Transverse colon (tissue), 4 donors: ENCODE results near the gene NCEH1. TPM values are rescaled to one million over a fixed set of nuclear protein-coding genes. Genes with fewer than 3 reads are reported as not detected.

Experiments
- DNase-seq: peaks from one replicate; pipeline ENCODE4 v3.0.0-alpha.2; 2019
- H3K27ac ChIP-seq, 4 donors: fragments of 200-600 bp; sonication (generic); 2 replicates each; pipeline ENCODE4 v1.5.1; 2016 to 2018; ENCODE audit warnings: inconsistent platforms in 4 of 4
- H3K27me3 ChIP-seq: fragments of 200-600 bp; sonication (generic); 2 replicates; pipeline ENCODE4 v1.5.1; 2017; ENCODE audit warnings: inconsistent platforms
- H3K36me3 ChIP-seq, 4 donors: fragments of 200-600 bp; sonication (generic); 2 replicates each; pipeline ENCODE4 v1.5.1; 2017 to 2019; ENCODE audit warnings: inconsistent platforms in 4 of 4
- H3K4me1 ChIP-seq, 4 donors: fragments of 200-600 bp; sonication (generic); 2 replicates each; pipeline ENCODE4 v1.5.1; 2017 to 2020; ENCODE audit warnings: inconsistent platforms in 4 of 4
- H3K4me3 ChIP-seq, 4 donors: fragments of 200-600 bp; sonication (generic); 1 replicate in 1 of 4; 2 replicates in 3 of 4; pipeline versions ENCODE4 v1.5.1 to v1.6.1; 2017 to 2019; ENCODE audit warnings: inconsistent platforms in 4 of 4
- H3K9me3 ChIP-seq, 2 donors: fragments of 200-600 bp; sonication (generic); 2 replicates each; pipeline ENCODE4 v1.5.1; 2017 to 2019; ENCODE audit warnings: inconsistent platforms in 2 of 2
- EP300 ChIP-seq: sonication (generic); formaldehyde crosslinking; IDR thresholded peaks from one replicate; pipeline ENCODE4 v1.6.1; 2017; ENCODE audit warnings: antibody characterized with exemption, low read depth
- POLR2A ChIP-seq: fragments of 450-650 bp; IDR thresholded peaks from one replicate; pipeline ENCODE4 v1.6.1; 2016; ENCODE audit warnings: antibody characterized with exemption, mild to moderate bottlenecking, moderate library complexity
- POLR2AphosphoS5 ChIP-seq, 3 donors: sonication (generic); formaldehyde crosslinking; IDR thresholded peaks; one replicate each; pipeline ENCODE4 v1.6.1; 2016; ENCODE audit warnings: antibody characterized with exemption in 3 of 3
- WGBS, 2 donors: methylation state at CpG; one replicate each; pipeline ENCODE4 v1.1.5; 2018; ENCODE audit warnings: low coverage in 1 of 2; 5-methylcytosine and 5-hydroxymethylcytosine counted together
- in situ Hi-C, 4 donors: fragments of 200-750 bp; cut with MboI; loops; one replicate each; pipeline versions ENCODE4 v1.15.0 to v1.15.1; 2017; ENCODE audit warnings: low sequenced_read_pairs in 3 of 4, low pct_ligation_motif_present in 1 of 4, low pct_unique_long_range_greater_than_20kb in 1 of 4
- intact Hi-C: fragments of 100-400 bp; cut with DNase I; formaldehyde crosslinking; loops from one replicate; pipeline ENCODE4 v1.15.1; 2023; ENCODE audit warnings: low total_unique reads
- total RNA-seq, 4 donors: library from RNA; depleted of rRNA; stranded (reverse); fragments of >200 nt; gene quantifications; one replicate each; pipeline ENCODE4 v1.1.0, GENCODE V29; 2016
- TF ChIP-seq, protein P1 (sequence below), 5 experiments: fragments of 200-600 bp in 3 of 5; fragments of 450-650 bp in 2 of 5; sonication (generic) in 3 of 5; IDR thresholded peaks; 1 replicate in 2 of 5; 2 replicates in 3 of 5; pipeline ENCODE4 v1.5.1; 2016 to 2017; ENCODE audit warnings: antibody characterized with exemption in 5 of 5, inconsistent platforms in 3 of 5, mild to moderate bottlenecking in 2 of 5, moderate library complexity in 1 of 5

The NCEH1 gene
- total RNA-seq, 4 donors from 2014 or later = 2.4 to 88.3 (median 29.3) TPM

GRCh38 chr3:172604895-172605646, 105.8 kb downstream of the NCEH1 start:
- no peaks in the 10 kb centered on the region for H3K27me3 ChIP-seq
- H3K27ac ChIP-seq = no peak overlapping the region
- DNase-seq = no peak
- no peak overlapping the region for H3K4me3 ChIP-seq
- no peaks in the 10 kb centered on the region for H3K9me3 ChIP-seq
- in situ Hi-C loops = no loop called here
- TF ChIP-seq, protein P1, sequence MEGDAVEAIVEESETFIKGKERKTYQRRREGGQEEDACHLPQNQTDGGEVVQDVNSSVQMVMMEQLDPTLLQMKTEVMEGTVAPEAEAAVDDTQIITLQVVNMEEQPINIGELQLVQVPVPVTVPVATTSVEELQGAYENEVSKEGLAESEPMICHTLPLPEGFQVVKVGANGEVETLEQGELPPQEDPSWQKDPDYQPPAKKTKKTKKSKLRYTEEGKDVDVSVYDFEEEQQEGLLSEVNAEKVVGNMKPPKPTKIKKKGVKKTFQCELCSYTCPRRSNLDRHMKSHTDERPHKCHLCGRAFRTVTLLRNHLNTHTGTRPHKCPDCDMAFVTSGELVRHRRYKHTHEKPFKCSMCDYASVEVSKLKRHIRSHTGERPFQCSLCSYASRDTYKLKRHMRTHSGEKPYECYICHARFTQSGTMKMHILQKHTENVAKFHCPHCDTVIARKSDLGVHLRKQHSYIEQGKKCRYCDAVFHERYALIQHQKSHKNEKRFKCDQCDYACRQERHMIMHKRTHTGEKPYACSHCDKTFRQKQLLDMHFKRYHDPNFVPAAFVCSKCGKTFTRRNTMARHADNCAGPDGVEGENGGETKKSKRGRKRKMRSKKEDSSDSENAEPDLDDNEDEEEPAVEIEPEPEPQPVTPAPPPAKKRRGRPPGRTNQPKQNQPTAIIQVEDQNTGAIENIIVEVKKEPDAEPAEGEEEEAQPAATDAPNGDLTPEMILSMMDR (IDR thresholded peaks at IDR 0.05) = no peak
- TF ChIP-seq POLR2A (no peak), EP300 (no peak), POLR2AphosphoS5 (IDR thresholded peaks at IDR 0.05) (no peak)
- H3K4me1 ChIP-seq = peaks cover 0 to 20% (median 4%) of the 10 kb centered on the region in 4 donors
- no peaks in the 10 kb centered on the region for H3K36me3 ChIP-seq
- 95% methylated on average over 3 of the region's 3 CpGs for WGBS, 2 donors
- intact Hi-C loops = no loop called here

GRCh38 chr3:172601066-172601832, 109.6 kb downstream of the NCEH1 start:
- in situ Hi-C loops (no loop called here), intact Hi-C loops (no loop called here)
- DNase-seq = no peak
- 40 to 72% methylated on average over 3 of the region's 3 CpGs for WGBS, 2 donors
- H3K27me3 ChIP-seq = no peaks in the 10 kb centered on the region
- no peaks in the 10 kb centered on the region for H3K36me3 ChIP-seq
- peak overlapping the region; percentile 62 to 74 (median 70) for H3K27ac ChIP-seq
- no peak overlapping the region for H3K4me3 ChIP-seq
- no peak for TF ChIP-seq EP300
- TF ChIP-seq POLR2AphosphoS5 (IDR thresholded peaks at IDR 0.05) = no peak
- H3K4me1 ChIP-seq = peaks cover 0 to 10% (median 5%) of the 10 kb centered on the region in 4 donors
- no peaks in the 10 kb centered on the region for H3K9me3 ChIP-seq

GRCh38 chr3:172600644-172601065, 110.2 kb downstream of the NCEH1 start:
- intact Hi-C loops = no loop called here
- H3K27me3 ChIP-seq = no peaks in the 10 kb centered on the region
- peaks cover 1 to 15% (median 8%) of the 10 kb centered on the region in 4 donors for H3K4me1 ChIP-seq
- 85% methylated on average over 3 of the region's 3 CpGs; no CpG with 5 or more reads in 1 of the 2 donors for WGBS, 2 donors
- H3K9me3 ChIP-seq = no peaks in the 10 kb centered on the region
- H3K4me3 ChIP-seq = no peak overlapping the region
- in situ Hi-C loops = no loop called here
- TF ChIP-seq POLR2A (no peak), EP300 (no peak), POLR2AphosphoS5 (IDR thresholded peaks at IDR 0.05) (no peak)
- TF ChIP-seq, protein P1 (IDR thresholded peaks at IDR 0.05) = no peak
- no peak for DNase-seq
- peak overlapping the region; percentile 62 to 74 (median 70) for H3K27ac ChIP-seq
- no peaks in the 10 kb centered on the region for H3K36me3 ChIP-seq

GRCh38 chr3:172598904-172599303, 112.0 kb downstream of the NCEH1 start:
- H3K9me3 ChIP-seq = no peaks in the 10 kb centered on the region
- no peak overlapping the region for H3K4me3 ChIP-seq
- peaks cover 15 to 31% (median 24%) of the 10 kb centered on the region in 4 donors for H3K4me1 ChIP-seq
- H3K27me3 ChIP-seq = no peaks in the 10 kb centered on the region
- no peak overlapping the region for H3K27ac ChIP-seq
- no peaks in the 10 kb centered on the region for H3K36me3 ChIP-seq
- TF ChIP-seq, protein P1 (IDR thresholded peaks at IDR 0.05) = no peak
- TF ChIP-seq POLR2AphosphoS5 (IDR thresholded peaks at IDR 0.05) (no peak), EP300 (no peak), POLR2A (no peak)
- no peak for DNase-seq
- WGBS, 2 donors = 92 to 96% methylated on average over 3 of the region's 3 CpGs
- intact Hi-C loops = no loop called here
- in situ Hi-C loops = loop anchor here in 3 of 4 donors (5.0 to 10.0 kb wide), 2 partner anchors 114 to 117 kb away; no protein-coding TSS in a partner anchor
